HepG2 (cell line): ENCODE results near the gene HMBS. TPM values are rescaled to one million over a fixed set of nuclear protein-coding genes. Genes with fewer than 3 reads are reported as not detected.
A peak's percentile ranks its signal among the peaks of the same experiment; 100 is the strongest.

Experiments used
- ATF1 ChIP-seq: IDR thresholded peaks from 2 replicates; pipeline ENCODE4 v1.6.1; 2016; ENCODE audit warnings: mild to moderate bottlenecking, control low read depth
- DBP ChIP-seq: sonication (generic); formaldehyde crosslinking; IDR thresholded peaks from 2 replicates; pipeline ENCODE4 v1.4.0; 2020; ENCODE audit warnings: missing genetic modification reagents; ENCODE audit errors: not compliant biosample characterization
- E2F5 ChIP-seq: sonication (generic); formaldehyde crosslinking; conservative IDR thresholded peaks from 2 replicates; pipeline ENCODE4 v1.4.0; 2020; ENCODE audit warnings: missing genetic modification reagents
- HNRNPUL1 ChIP-seq: fragments of 200-400 bp; formaldehyde crosslinking; IDR thresholded peaks from 2 replicates; pipeline ENCODE4 v1.6.1; 2017; ENCODE audit warnings: low read depth, mild to moderate bottlenecking, low read length, moderate library complexity
- MAFF ChIP-seq: IDR thresholded peaks from 2 replicates; pipeline ENCODE4 v1.6.1; 2011; ENCODE audit warnings: low read depth, low read length, improper control_type of control experiment
- MIER3 ChIP-seq: IDR thresholded peaks from 2 replicates; pipeline ENCODE4 v1.6.1; 2016; ENCODE audit warnings: missing compliant biosample characterization, borderline replicate concordance
- NR2F2 ChIP-seq: IDR thresholded peaks from 2 replicates; pipeline ENCODE4 v1.6.1; 2012; ENCODE audit warnings: low read depth, inconsistent platforms, borderline replicate concordance
- RELA ChIP-seq: sonication (generic); formaldehyde crosslinking; IDR thresholded peaks from 2 replicates; pipeline ENCODE4 v1.4.0; 2020; ENCODE audit warnings: missing genetic modification reagents
- SNAPC2 ChIP-seq: sonication (generic); formaldehyde crosslinking; IDR thresholded peaks from 2 replicates; pipeline ENCODE4 v1.8.1; 2022; ENCODE audit warnings: mild to moderate bottlenecking, missing genetic modification reagents
- SOX13 ChIP-seq, 3 experiments: fragments of 450-650 bp in 1 of 3; sonication (generic) in 1 of 3; formaldehyde crosslinking in 1 of 3; IDR thresholded peaks in 2 of 3; conservative IDR thresholded peaks in 1 of 3; 2 replicates each; pipeline versions ENCODE4 v1.5.0 to v1.6.1; 2016 to 2020; ENCODE audit warnings: antibody characterized with exemption in 1 of 3, mild to moderate bottlenecking in 1 of 3, missing compliant biosample characterization in 1 of 3, missing genetic modification reagents in 1 of 3, moderate library complexity in 1 of 3
- SUZ12 ChIP-seq: fragments of 150-350 bp; IDR thresholded peaks from 2 replicates; pipeline ENCODE4 v1.6.1; 2014; ENCODE audit warnings: low read depth, low read length
- U2AF1 ChIP-seq: fragments of 200-400 bp; formaldehyde crosslinking; optimal IDR thresholded peaks from 2 replicates; pipeline ENCODE3; 2017; ENCODE audit warnings: mild to moderate bottlenecking, low read depth, low read length
- ZBTB42 ChIP-seq: sonication (generic); formaldehyde crosslinking; IDR thresholded peaks from 2 replicates; pipeline ENCODE4 v1.5.0; 2020; ENCODE audit warnings: mild to moderate bottlenecking, missing genetic modification reagents
- ZNF12 ChIP-seq: sonication (generic); formaldehyde crosslinking; IDR thresholded peaks from 2 replicates; pipeline ENCODE4 v1.5.0; 2020; ENCODE audit warnings: missing genetic modification reagents
- ZNF251 ChIP-seq: sonication (generic); formaldehyde crosslinking; IDR thresholded peaks from 2 replicates; pipeline ENCODE4 v1.9.0; 2021; ENCODE audit warnings: mild to moderate bottlenecking, missing genetic modification reagents
- ZNF567 ChIP-seq: sonication (generic); formaldehyde crosslinking; IDR thresholded peaks from 2 replicates; pipeline ENCODE4 v1.8.1; 2023; ENCODE audit warnings: mild to moderate bottlenecking, missing genetic modification reagents, borderline replicate concordance
- ZNF574 ChIP-seq: sonication (generic); formaldehyde crosslinking; IDR thresholded peaks from 2 replicates; pipeline ENCODE4 v1.4.0; 2020; ENCODE audit warnings: missing genetic modification reagents
- ZNF777 ChIP-seq: sonication (generic); formaldehyde crosslinking; IDR thresholded peaks from 2 replicates; pipeline ENCODE4 v1.4.0; 2020; ENCODE audit warnings: missing genetic modification reagents
- ZNF850 ChIP-seq: sonication (generic); formaldehyde crosslinking; conservative IDR thresholded peaks from 2 replicates; pipeline ENCODE4 v1.9.0; 2021; ENCODE audit warnings: mild to moderate bottlenecking, missing genetic modification reagents
- ZNF883 ChIP-seq: sonication (generic); formaldehyde crosslinking; IDR thresholded peaks from 2 replicates; pipeline ENCODE4 v1.5.1; 2020; ENCODE audit warnings: mild to moderate bottlenecking, missing genetic modification reagents; ENCODE audit errors: not compliant biosample characterization
- polyA plus RNA-seq, 8 experiments: library from polyadenylated mRNA; depleted of rRNA in 3 of 8; stranded (reverse) in 7 of 8; unstranded in 1 of 8; fragments of >200 nt; fragmentation: Illumina TruSeq in 4 of 8; extraction: Trizol in 4 of 8; gene quantifications; 2 replicates each; pipeline versions ENCODE4 v1.2.1 to v1.2.3, GENCODE V29; 2011 to 2016; ENCODE audit warnings: low read depth in 4 of 8, missing spikeins in 1 of 8, mixed read lengths in 1 of 8; ENCODE audit not compliant: insufficient read depth in 1 of 8
- total RNA-seq, 5 experiments: library from RNA; depleted of rRNA; stranded (reverse); fragments of >200 nt; fragmentation: Illumina TruSeq; extraction: Trizol; gene quantifications; 2 replicates each; pipeline ENCODE4 v1.2.3, GENCODE V29; 2016; ENCODE audit warnings: low read depth in 1 of 5
- TF ChIP-seq, protein P1 (sequence below): IDR thresholded peaks from 2 replicates; pipeline ENCODE4 v1.6.1; 2016; ENCODE audit warnings: missing compliant biosample characterization, missing genetic modification reagents, borderline replicate concordance
- TF ChIP-seq, protein P2 (sequence below): sonication (generic); formaldehyde crosslinking; IDR thresholded peaks from 2 replicates; pipeline ENCODE4 v1.8.0; 2022; ENCODE audit warnings: missing genetic modification reagents, low read depth, mild to moderate bottlenecking, borderline replicate concordance
- TF ChIP-seq, protein P3 (sequence below): IDR thresholded peaks from 2 replicates; pipeline ENCODE4 v1.6.1; 2016; ENCODE audit warnings: missing compliant biosample characterization, missing genetic modification reagents, borderline replicate concordance

The HMBS gene
- total and polyA plus RNA-seq, 2 of the 13 experiments (the other 11 are each of a cell fraction or from before 2014, with no cell fraction given), result 9.4 to 46.9 TPM

GRCh38 chr11:119101759-119102423, 17.2 kb downstream of the HMBS start, which contains the start of gene DPAGT1 (continued):
- TF ChIP-seq ZNF574 (CRISPR knock-in tag) (peak; percentile 90), DBP (CRISPR knock-in tag) (no peak), ZNF251 (CRISPR knock-in tag) (no peak), MAFF (no peak), HNRNPUL1 (no peak), ZNF883 (CRISPR knock-in tag) (no peak), MIER3 (CRISPR knock-in tag) (peak; percentile 35; the same call in 1 of the 2 replicates), ZNF567 (CRISPR knock-in tag) (no peak), NR2F2 (no peak; the same call in 1 of the 2 replicates), SNAPC2 (CRISPR knock-in tag) (no peak; the same call in 1 of the 2 replicates), U2AF1 (no peak), ATF1 (CRISPR knock-in tag) (peak; percentile 89), ZNF12 (no peak), SOX13 (IDR thresholded peaks at IDR 0.05) (no peak), SOX13 (CRISPR knock-in tag; conservative IDR thresholded peaks at IDR 0.05 in 1 of 2, IDR thresholded peaks at IDR 0.05 in 1 of 2) (no peak), ZNF777 (CRISPR knock-in tag) (peak; percentile 62; the same call in 1 of the 2 replicates), E2F5 (CRISPR knock-in tag) (no peak), ZNF850 (CRISPR knock-in tag) (no peak), SUZ12 (no peak), RELA (no peak), ZBTB42 (CRISPR knock-in tag) (no peak)
- TF ChIP-seq, protein P1, sequence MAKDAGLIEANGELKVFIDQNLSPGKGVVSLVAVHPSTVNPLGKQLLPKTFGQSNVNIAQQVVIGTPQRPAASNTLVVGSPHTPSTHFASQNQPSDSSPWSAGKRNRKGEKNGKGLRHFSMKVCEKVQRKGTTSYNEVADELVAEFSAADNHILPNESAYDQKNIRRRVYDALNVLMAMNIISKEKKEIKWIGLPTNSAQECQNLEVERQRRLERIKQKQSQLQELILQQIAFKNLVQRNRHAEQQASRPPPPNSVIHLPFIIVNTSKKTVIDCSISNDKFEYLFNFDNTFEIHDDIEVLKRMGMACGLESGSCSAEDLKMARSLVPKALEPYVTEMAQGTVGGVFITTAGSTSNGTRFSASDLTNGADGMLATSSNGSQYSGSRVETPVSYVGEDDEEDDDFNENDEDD (CRISPR knock-in tag), result peak; percentile 23; the same call in 1 of the 2 replicates
- TF ChIP-seq, protein P2, sequence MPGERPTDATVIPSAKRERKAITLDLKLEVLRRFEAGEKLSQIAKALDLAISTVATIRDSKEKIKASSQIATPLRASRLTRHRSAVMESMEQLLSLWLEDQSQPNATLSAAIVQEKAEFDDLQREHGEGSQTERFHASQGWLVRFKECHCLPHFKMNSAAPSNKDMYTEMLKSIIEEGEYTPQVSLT (CRISPR knock-in tag), result no peak
- TF ChIP-seq, protein P3, sequence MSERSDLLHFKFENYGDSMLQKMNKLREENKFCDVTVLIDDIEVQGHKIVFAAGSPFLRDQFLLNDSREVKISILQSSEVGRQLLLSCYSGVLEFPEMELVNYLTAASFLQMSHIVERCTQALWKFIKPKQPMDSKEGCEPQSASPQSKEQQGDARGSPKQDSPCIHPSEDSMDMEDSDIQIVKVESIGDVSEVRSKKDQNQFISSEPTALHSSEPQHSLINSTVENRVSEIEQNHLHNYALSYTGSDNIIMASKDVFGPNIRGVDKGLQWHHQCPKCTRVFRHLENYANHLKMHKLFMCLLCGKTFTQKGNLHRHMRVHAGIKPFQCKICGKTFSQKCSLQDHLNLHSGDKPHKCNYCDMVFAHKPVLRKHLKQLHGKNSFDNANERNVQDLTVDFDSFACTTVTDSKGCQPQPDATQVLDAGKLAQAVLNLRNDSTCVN, result no peak
